IMR-90 (cell line): ENCODE results near the gene KLHL8. TPM values are rescaled to one million over a fixed set of nuclear protein-coding genes. Genes with fewer than 3 reads are reported as not detected.

Source experiments
- ATAC-seq: fragments of 200-7000 bp; cut with Tn5 transposase; 2 replicates; pipeline ENCODE4 v1.9.1; 2020; ENCODE audit warnings: low read depth, mild to moderate bottlenecking, moderate library complexity
- BruUV-seq: library from RNA; stranded (reverse); fragments of 400-500 nt; replicated peaks from 2 replicates; lab custom pipeline; 2021; lab: Mats Ljungman, UMichigan
- CTCF ChIA-PET: fragments of 300-600 bp; formaldehyde crosslinking; extraction: SDS; loops from one replicate; lab custom pipeline; 2021; ENCODE audit warnings: antibody characterized with exemption; lab: Yijun Ruan, JAX
- POLR2A ChIA-PET: fragments of 300-600 bp; sonication (Branson Sonifier 250); formaldehyde crosslinking; loops from one replicate; lab custom pipeline; 2022; ENCODE audit warnings: antibody characterized with exemption; ENCODE audit not compliant: unreplicated experiment; lab: Charles Lee
- DNase-seq: peaks from one replicate; pipeline ENCODE4 v3.0.0; 2013
- H2AFZ ChIP-seq: replicated peaks from 2 replicates; pipeline ENCODE3; 2013; ENCODE audit warnings: low read length, mild to moderate bottlenecking; ENCODE audit not compliant: poor library complexity
- H2AK5ac ChIP-seq: 2 replicates; pipeline ENCODE4 v1.6.1; 2013; ENCODE audit warnings: low read depth, low read length, inconsistent platforms
- H2AK9ac ChIP-seq: replicated peaks from 2 replicates; pipeline ENCODE3; 2013; ENCODE audit warnings: mild to moderate bottlenecking, low read depth, low read length, moderate library complexity; ENCODE audit not compliant: poor library complexity
- H2BK120ac ChIP-seq: 2 replicates; pipeline ENCODE4 v1.6.1; 2013; ENCODE audit warnings: low read depth, low read length, inconsistent platforms
- H2BK15ac ChIP-seq: 3 replicates; pipeline ENCODE4 v1.6.1; 2013; ENCODE audit warnings: low read depth, low read length, inconsistent platforms
- H2BK20ac ChIP-seq: 2 replicates; pipeline ENCODE4 v1.6.1; 2013; ENCODE audit warnings: low read depth, mild to moderate bottlenecking, inconsistent platforms, low read length, moderate library complexity
- H2BK5ac ChIP-seq: 2 replicates; pipeline ENCODE4 v1.6.1; 2013; ENCODE audit warnings: mild to moderate bottlenecking, low read depth, low read length, inconsistent platforms; ENCODE audit not compliant: poor library complexity, severe bottlenecking
- H3K14ac ChIP-seq: replicated peaks from 2 replicates; pipeline ENCODE4 v1.6.1; 2013; ENCODE audit warnings: low read depth, low read length, inconsistent platforms
- H3K18ac ChIP-seq: 2 replicates; pipeline ENCODE4 v1.6.1; 2013; ENCODE audit warnings: low read depth, low read length, control low read depth
- H3K23ac ChIP-seq: 2 replicates; pipeline ENCODE4 v1.6.1; 2013; ENCODE audit warnings: low read depth, low read length, inconsistent platforms
- H3K27ac ChIP-seq: 2 replicates; pipeline ENCODE4 v1.5.1; 2013; ENCODE audit warnings: mild to moderate bottlenecking, control low read depth, low read length; ENCODE audit not compliant: insufficient read depth
- H3K27me3 ChIP-seq: 2 replicates; pipeline ENCODE4 v1.6.1; 2013; ENCODE audit warnings: low read length; ENCODE audit not compliant: control insufficient read depth, insufficient read depth
- H3K36me3 ChIP-seq: 2 replicates; pipeline ENCODE4 v1.6.1; 2013; ENCODE audit warnings: low read length, mixed read lengths; ENCODE audit not compliant: control insufficient read depth, insufficient read depth
- H3K4ac ChIP-seq: 2 replicates; pipeline ENCODE4 v1.6.1; 2013; ENCODE audit warnings: low read depth, low read length, inconsistent platforms
- H3K4me1 ChIP-seq: 2 replicates; pipeline ENCODE4 v1.6.1; 2013; ENCODE audit warnings: low read length, mixed read lengths; ENCODE audit not compliant: control insufficient read depth, insufficient read depth
- H3K4me2 ChIP-seq: 2 replicates; pipeline ENCODE4 v1.6.1; 2013; ENCODE audit warnings: low read depth, mild to moderate bottlenecking, control low read depth, low read length, moderate library complexity
- H3K4me3 ChIP-seq: 2 replicates; pipeline ENCODE4 v1.5.1; 2013; ENCODE audit warnings: low read depth, mild to moderate bottlenecking, control low read depth, low read length, moderate library complexity; ENCODE audit not compliant: insufficient read depth
- H3K56ac ChIP-seq: 2 replicates; pipeline ENCODE4 v1.6.1; 2013; ENCODE audit warnings: low read length, inconsistent platforms; ENCODE audit not compliant: insufficient read depth; ENCODE audit errors: extremely low read depth
- H3K79me1 ChIP-seq, 2 experiments: 2 replicates each; pipeline ENCODE4 v1.6.1; 2013; ENCODE audit warnings: low read length in 2 of 2, inconsistent platforms in 1 of 2, low read depth in 1 of 2
- H3K9ac ChIP-seq: 2 replicates; pipeline ENCODE4 v1.6.1; 2013; ENCODE audit warnings: low read depth, low read length, control low read depth
- H3K9me1 ChIP-seq: 2 replicates; pipeline ENCODE4 v1.6.1; 2013; ENCODE audit warnings: low read length, inconsistent platforms; ENCODE audit not compliant: insufficient read depth
- H3K9me3 ChIP-seq: 2 replicates; pipeline ENCODE4 v1.6.1; 2013; ENCODE audit warnings: low read length; ENCODE audit not compliant: control insufficient read depth, insufficient read depth
- H4K20me1 ChIP-seq: 2 replicates; pipeline ENCODE4 v1.6.1; 2013; ENCODE audit warnings: low read length, inconsistent platforms; ENCODE audit not compliant: insufficient read depth
- H4K5ac ChIP-seq: 2 replicates; pipeline ENCODE4 v1.6.1; 2013; ENCODE audit warnings: mild to moderate bottlenecking, low read depth, low read length, control low read depth
- H4K8ac ChIP-seq, 2 experiments: 2 replicates each; pipeline ENCODE4 v1.6.1; 2013; ENCODE audit warnings: low read depth in 2 of 2, low read length in 2 of 2, control low read depth in 1 of 2, inconsistent platforms in 1 of 2
- H4K91ac ChIP-seq: 2 replicates; pipeline ENCODE4 v1.6.1; 2013; ENCODE audit warnings: low read depth, low read length, inconsistent platforms; ENCODE audit not compliant: insufficient read depth
- BHLHE40 ChIP-seq: fragments of 150-350 bp; IDR thresholded peaks from 2 replicates; pipeline ENCODE4 v1.6.1; 2016; ENCODE audit warnings: mild to moderate bottlenecking, low read depth, low read length
- CEBPB ChIP-seq: IDR thresholded peaks from 2 replicates; pipeline ENCODE4 v1.6.1; 2012; ENCODE audit warnings: low read depth, low read length, improper control_type of control experiment
- CHD1 ChIP-seq: IDR thresholded peaks from 2 replicates; pipeline ENCODE4 v1.6.1; 2012; ENCODE audit warnings: low read depth, low read length, improper control_type of control experiment
- MAZ ChIP-seq: IDR thresholded peaks from 2 replicates; pipeline ENCODE4 v1.6.1; 2012; ENCODE audit warnings: low read depth, mild to moderate bottlenecking, low read length, improper control_type of control experiment, moderate library complexity, borderline replicate concordance
- MXI1 ChIP-seq: IDR thresholded peaks from 2 replicates; pipeline ENCODE4 v1.6.1; 2012; ENCODE audit warnings: low read depth, mild to moderate bottlenecking, low read length, moderate library complexity, borderline replicate concordance
- POLR2A ChIP-seq: IDR thresholded peaks from 2 replicates; pipeline ENCODE4 v1.6.1; 2012; ENCODE audit warnings: mild to moderate bottlenecking, low read depth, low read length
- SMC3 ChIP-seq: fragments of 150-350 bp; IDR thresholded peaks from 2 replicates; pipeline ENCODE4 v1.6.1; 2016; ENCODE audit warnings: low read depth, mild to moderate bottlenecking, antibody characterized with exemption, low read length, moderate library complexity
- WGBS, 2 experiments: methylation state at CpG; one replicate each; pipeline versions ENCODE4 v1.1.5 to v1.1.7; 2013; ENCODE audit warnings: missing lambda C conversion rate in 2 of 2; ENCODE audit not compliant: insufficient read length in 1 of 2; ENCODE audit errors: extremely low coverage in 2 of 2; 5-methylcytosine and 5-hydroxymethylcytosine counted together
- dilution Hi-C: fragments of 300-500 bp; cut with HindIII; formaldehyde crosslinking; loops from one replicate; pipeline ENCODE4 v1.14.3; 2018; ENCODE audit warnings: low sequenced_read_pairs; ENCODE audit not compliant: unreplicated experiment
- in situ Hi-C: fragments of 300-500 bp; cut with MboI; formaldehyde crosslinking; loops from 3 replicates; pipeline ENCODE4 v1.14.3; 2019; ENCODE audit warnings: low sequenced_read_pairs, inconsistent platforms, mixed read lengths
- intact Hi-C: fragments of 100-400 bp; cut with micrococcal nuclease; formaldehyde crosslinking; loops from 2 replicates; pipeline ENCODE4 v1.10.0; 2022
- polyA plus RNA-seq, 3 experiments: library from polyadenylated mRNA; depleted of rRNA; stranded (reverse); fragments of >200 nt; gene quantifications; 2 replicates each; pipeline ENCODE4 v1.2.3, GENCODE V29; 2012; ENCODE audit warnings: low replicate concordance in 1 of 3
- total RNA-seq: library from RNA; depleted of rRNA; stranded (reverse); fragments of >200 nt; gene quantifications from 2 replicates; pipeline ENCODE4 v1.2.3, GENCODE V29; 2012
- TF ChIP-seq, protein P1 (sequence below): conservative IDR thresholded peaks from 2 replicates; pipeline ENCODE4 v1.5.1; 2012; ENCODE audit warnings: mild to moderate bottlenecking, low read depth, low read length, improper control_type of control experiment
- TF ChIP-seq, protein P2 (sequence below): fragments of 150-350 bp; IDR thresholded peaks from 2 replicates; pipeline ENCODE4 v1.6.1; 2017; ENCODE audit warnings: mild to moderate bottlenecking, antibody characterized with exemption, low read length, low read depth
- TF ChIP-seq, protein P3 (sequence below): fragments of 150-350 bp; IDR thresholded peaks from 2 replicates; pipeline ENCODE4 v1.6.1; 2016; ENCODE audit warnings: low read depth, mild to moderate bottlenecking, low read length, moderate library complexity, borderline replicate concordance

Gene KLHL8
- total and polyA plus RNA-seq, 2 of the 4 experiments (the other 2 are of a cell fraction), result 3.1 to 9.5 TPM

DNA sequence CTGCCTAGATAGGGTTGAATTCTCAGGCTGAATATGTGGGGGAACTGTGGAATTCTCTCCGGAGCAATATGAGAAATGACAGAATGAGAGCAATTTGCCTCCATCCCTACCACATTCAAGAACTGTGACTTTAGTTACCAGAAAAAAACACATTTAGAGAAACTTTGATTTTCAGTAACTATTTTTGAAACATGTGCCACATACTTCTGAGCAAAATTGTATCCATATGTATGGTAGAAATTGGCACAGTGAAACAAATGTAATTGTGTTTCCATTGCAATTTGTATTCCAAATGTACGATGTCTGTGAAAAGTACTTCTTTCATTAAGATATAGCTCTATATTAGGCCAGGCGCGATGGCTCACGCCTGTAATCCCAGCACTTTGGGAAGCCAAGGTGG is 5.5 kb upstream of the KLHL8 start:
- ATAC-seq (no peak), DNase-seq (no peak)
- H2BK15ac ChIP-seq, result no peak overlapping the region
- H2BK5ac ChIP-seq, result no peak overlapping the region
- H3K4me2 ChIP-seq, result no peak overlapping the region
- no peak overlapping the region for H4K5ac ChIP-seq
- no peak overlapping the region for H3K27ac ChIP-seq
- H3K27me3 ChIP-seq, result no peaks in the 10 kb centered on the region
- intact Hi-C loops (no loop called here), in situ Hi-C loops (loop anchor here (25.0 kb wide), 1 partner anchor 714 kb away; no protein-coding TSS in a partner anchor), dilution Hi-C loops (no loop called here)
- no peak overlapping the region for H3K4me3 ChIP-seq
- H2BK120ac ChIP-seq, result no peak overlapping the region
- no peaks in the 10 kb centered on the region for H4K20me1 ChIP-seq
- H4K91ac ChIP-seq, result no peak overlapping the region
- H2AK9ac ChIP-seq, result no peak overlapping the region
- H3K23ac ChIP-seq, result no peak overlapping the region
- H3K36me3 ChIP-seq, result no peaks in the 10 kb centered on the region
- no peak overlapping the region for H4K8ac ChIP-seq
- WGBS, 2 experiments, result no CpG with 5 or more reads among the region's 5 CpGs
- H3K9ac ChIP-seq, result no peak overlapping the region
- H3K18ac ChIP-seq, result no peak overlapping the region
- no TSS peak for BruUV-seq
- no peak overlapping the region for H3K4ac ChIP-seq
- TF ChIP-seq POLR2A, result no peak
- TF ChIP-seq CEBPB, result no peak
- no peak for TF ChIP-seq BHLHE40
- no peak for TF ChIP-seq MXI1
- TF ChIP-seq CHD1, result no peak
- TF ChIP-seq SMC3, result no peak
- TF ChIP-seq, protein P1, sequence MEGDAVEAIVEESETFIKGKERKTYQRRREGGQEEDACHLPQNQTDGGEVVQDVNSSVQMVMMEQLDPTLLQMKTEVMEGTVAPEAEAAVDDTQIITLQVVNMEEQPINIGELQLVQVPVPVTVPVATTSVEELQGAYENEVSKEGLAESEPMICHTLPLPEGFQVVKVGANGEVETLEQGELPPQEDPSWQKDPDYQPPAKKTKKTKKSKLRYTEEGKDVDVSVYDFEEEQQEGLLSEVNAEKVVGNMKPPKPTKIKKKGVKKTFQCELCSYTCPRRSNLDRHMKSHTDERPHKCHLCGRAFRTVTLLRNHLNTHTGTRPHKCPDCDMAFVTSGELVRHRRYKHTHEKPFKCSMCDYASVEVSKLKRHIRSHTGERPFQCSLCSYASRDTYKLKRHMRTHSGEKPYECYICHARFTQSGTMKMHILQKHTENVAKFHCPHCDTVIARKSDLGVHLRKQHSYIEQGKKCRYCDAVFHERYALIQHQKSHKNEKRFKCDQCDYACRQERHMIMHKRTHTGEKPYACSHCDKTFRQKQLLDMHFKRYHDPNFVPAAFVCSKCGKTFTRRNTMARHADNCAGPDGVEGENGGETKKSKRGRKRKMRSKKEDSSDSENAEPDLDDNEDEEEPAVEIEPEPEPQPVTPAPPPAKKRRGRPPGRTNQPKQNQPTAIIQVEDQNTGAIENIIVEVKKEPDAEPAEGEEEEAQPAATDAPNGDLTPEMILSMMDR, result no peak
- TF ChIP-seq, protein P2, sequence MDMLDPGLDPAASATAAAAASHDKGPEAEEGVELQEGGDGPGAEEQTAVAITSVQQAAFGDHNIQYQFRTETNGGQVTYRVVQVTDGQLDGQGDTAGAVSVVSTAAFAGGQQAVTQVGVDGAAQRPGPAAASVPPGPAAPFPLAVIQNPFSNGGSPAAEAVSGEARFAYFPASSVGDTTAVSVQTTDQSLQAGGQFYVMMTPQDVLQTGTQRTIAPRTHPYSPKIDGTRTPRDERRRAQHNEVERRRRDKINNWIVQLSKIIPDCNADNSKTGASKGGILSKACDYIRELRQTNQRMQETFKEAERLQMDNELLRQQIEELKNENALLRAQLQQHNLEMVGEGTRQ, result no peak
- no peak for TF ChIP-seq MAZ
- TF ChIP-seq, protein P3, sequence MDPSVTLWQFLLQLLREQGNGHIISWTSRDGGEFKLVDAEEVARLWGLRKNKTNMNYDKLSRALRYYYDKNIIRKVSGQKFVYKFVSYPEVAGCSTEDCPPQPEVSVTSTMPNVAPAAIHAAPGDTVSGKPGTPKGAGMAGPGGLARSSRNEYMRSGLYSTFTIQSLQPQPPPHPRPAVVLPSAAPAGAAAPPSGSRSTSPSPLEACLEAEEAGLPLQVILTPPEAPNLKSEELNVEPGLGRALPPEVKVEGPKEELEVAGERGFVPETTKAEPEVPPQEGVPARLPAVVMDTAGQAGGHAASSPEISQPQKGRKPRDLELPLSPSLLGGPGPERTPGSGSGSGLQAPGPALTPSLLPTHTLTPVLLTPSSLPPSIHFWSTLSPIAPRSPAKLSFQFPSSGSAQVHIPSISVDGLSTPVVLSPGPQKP, result no peak
- no peak overlapping the region for H2AK5ac ChIP-seq
- H3K79me1 ChIP-seq, result no peaks in the 10 kb centered on the region
- no peaks in the 10 kb centered on the region for H3K9me1 ChIP-seq
- CTCF ChIA-PET, result interaction anchor here (0.6 kb wide), 1 partner anchor 36 kb away, joined by 4 read pairs; no protein-coding TSS in a partner anchor
- H2BK20ac ChIP-seq, result no peak overlapping the region
- no peak overlapping the region for H3K14ac ChIP-seq
- no peaks in the 10 kb centered on the region for H3K9me3 ChIP-seq
- H2AFZ ChIP-seq, result no peak overlapping the region
- H3K4me1 ChIP-seq, result no peaks in the 10 kb centered on the region
- POLR2A ChIA-PET, result no interaction called here
- H3K56ac ChIP-seq, result no peak overlapping the region
